NCI-H2081 treated with DMSO at 0.1 percent for 48 hours (cell line): ENCODE measurements around the gene PFN3.

Source experiments
- DNase-seq: peaks from one replicate; lab custom pipeline; 2025; lab: John Stamatoyannopoulos, UW

The PFN3 gene

DNA sequence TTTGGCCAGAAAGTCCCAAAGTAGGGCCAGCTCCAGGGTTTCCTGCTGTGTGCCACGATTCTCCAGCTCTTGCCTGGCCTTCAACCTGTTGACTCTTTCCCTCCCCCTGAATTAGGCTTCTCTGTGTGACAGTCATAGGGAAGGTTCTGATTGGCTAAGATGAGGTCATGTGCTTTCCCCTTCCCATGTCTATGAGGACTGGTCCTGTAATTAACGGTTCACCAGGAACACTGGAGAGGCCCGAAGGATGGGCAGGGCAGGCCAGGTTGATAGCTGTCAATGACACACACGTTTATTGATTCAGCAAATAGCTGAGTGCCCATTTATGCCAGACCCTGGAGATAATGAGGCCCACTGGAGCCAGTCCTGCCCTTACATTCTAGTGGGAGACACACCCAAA is 37.2 kb upstream of the PFN3 start:
- DNase-seq, result no peak

- DNase-seq, result no peak
These were observed 35.5 kb upstream of the PFN3 start for GRCh38 chr5:177435847-177436536.

DNA sequence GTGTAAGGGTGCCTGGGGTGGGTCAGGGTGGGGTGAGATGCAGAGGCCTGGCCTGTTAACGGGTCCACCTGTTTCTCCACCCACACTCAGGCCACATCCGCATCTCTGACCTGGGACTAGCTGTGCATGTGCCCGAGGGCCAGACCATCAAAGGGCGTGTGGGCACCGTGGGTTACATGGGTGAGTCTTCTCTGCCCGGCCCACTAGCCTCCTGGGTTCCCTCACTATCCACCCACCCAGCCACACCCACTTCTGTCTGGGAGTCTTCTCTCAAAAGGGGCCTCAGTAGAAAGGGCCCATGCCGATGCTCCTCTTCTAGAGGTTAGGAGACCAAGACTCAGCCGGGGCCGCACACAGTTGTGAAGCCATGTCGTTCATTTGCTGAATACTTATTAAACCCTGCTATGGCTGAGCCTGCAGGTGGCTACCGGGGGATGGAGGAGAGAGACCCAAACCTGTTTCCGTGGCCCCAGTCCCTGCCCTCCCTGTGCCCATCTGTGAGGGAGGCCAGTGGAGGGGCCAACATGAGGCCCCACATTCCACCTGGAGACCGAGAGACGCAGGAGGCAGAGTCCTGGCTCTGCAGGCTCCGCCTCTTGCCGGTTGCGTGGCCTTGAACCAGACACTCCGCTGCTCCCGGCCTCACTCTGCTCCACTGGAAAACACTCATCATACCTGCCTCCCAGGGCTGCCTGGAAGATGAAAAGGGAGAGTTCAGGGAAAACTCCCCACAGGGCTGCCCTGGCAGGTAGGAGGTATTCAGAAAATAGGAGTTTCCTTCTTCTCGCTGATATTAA is 34.7 kb upstream of the PFN3 start:
- DNase-seq, result no peak

DNA sequence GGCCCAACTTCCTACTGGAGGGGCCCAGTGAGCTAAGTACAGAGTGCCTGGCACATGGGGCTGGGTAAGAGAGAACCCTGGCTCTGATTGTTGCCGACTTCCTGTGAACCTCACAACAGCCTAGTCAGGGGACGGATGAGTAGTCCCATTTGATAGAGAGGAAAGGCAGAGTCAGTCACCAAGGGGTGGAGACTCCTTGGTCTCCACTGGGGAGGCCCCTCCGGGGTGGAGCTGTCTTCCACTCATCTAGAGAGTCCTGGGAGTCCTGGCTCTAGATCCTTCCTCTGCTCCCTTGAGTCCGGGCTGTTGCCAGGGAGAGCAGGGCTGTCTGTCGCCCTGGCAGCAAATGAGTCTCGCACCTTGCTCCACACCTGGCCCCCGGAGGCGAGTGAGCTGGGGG is 34.0 kb upstream of the PFN3 start:
- DNase-seq, result no peak

GRCh38 chr5:177433658-177434217 is 33.3 kb upstream of the PFN3 start:
- DNase-seq, result no peak

GRCh38 chr5:177432839-177433657 is 32.6 kb upstream of the PFN3 start:
- no peak for DNase-seq

DNA sequence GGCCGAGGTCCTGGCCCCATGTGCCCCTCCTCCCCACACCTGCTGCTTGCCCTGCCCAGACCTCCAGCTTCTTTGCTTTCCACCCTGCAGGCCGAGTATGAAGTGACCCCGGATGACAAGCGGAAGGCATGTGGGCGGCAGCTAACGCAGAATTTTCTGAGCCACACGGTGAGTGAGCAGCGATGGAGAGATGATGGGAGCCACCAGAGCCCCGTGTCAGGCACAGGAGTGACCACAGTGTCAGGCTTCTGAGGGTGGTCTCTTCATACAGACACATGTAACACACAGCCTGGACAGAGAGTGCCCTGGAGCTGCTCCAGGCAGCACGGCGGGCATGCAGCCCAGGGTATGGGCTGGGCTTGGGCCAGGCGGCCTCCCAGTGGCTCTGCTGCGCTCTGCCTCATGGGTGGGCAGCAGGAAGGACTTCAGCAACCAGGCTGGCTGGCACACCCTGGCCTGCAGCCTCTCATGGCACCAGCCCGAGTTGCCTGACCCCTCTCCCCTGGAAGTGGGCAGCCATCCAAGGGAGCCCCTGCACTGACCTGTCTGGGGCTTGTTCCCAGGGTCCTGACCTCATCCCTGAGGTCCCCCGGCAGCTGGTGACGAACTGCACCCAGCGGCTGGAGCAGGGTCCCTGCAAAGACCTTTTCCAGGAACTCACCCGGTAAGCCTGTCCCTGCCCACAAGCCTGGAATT is 31.8 kb upstream of the PFN3 start:
- no peak for DNase-seq

DNA sequence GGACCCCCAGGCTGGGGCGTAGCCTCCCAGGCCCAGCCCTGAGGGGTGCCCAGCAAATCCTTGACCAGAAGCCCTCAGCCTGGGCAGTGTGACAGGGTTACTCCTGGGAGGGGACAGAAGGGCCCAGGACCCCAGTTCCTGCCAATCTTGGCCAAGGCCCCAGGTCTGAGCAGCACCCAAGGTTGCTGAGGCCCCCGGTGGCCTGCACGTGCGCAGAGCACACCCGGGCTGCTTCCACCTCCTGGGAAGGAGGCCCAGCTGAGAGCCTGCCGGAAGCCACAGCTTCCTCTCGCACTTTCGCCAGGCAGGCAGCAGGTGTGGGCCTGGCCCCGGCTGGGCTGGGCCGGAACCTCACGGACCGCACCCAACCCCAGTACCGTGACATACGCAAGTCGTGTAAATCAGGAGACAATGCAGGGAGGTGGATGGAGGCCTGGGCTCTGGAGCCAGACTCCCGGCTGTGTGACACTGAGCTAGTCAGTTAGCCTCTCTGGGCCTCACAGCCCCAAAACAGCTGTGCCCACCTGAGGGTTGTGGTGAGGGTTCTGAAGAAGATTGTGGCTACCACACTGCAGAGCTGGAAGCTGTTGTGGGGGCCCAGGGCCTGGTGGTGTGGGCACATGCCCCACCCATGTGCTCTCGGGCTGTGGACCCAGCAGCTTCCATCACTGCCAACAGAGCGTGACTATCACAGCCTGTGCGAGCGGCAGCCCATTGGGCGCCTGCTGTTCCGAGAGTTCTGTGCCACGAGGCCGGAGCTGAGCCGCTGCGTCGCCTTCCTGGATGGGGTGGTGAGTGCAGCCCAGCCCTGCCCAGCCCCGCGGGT is 31.1 kb upstream of the PFN3 start:
- DNase-seq, result no peak

DNA sequence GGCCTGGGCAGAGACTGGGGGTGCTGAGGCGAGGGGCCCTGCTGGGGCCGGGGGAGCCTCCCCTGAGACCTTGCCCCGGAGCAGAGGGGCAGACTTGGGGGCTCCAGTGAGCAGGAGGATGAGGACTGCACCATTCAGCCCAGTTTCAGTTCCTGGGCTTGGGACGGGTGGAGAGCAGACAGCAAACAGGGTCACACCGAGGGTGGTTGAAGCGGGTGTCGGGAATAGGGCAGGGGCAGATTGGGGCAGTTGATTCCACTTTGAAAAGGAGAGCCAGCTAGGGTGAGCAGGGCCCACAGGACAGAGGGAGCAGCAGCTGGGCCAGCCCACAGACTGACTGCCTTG is 30.5 kb upstream of the PFN3 start:
- DNase-seq, result no peak

DNA sequence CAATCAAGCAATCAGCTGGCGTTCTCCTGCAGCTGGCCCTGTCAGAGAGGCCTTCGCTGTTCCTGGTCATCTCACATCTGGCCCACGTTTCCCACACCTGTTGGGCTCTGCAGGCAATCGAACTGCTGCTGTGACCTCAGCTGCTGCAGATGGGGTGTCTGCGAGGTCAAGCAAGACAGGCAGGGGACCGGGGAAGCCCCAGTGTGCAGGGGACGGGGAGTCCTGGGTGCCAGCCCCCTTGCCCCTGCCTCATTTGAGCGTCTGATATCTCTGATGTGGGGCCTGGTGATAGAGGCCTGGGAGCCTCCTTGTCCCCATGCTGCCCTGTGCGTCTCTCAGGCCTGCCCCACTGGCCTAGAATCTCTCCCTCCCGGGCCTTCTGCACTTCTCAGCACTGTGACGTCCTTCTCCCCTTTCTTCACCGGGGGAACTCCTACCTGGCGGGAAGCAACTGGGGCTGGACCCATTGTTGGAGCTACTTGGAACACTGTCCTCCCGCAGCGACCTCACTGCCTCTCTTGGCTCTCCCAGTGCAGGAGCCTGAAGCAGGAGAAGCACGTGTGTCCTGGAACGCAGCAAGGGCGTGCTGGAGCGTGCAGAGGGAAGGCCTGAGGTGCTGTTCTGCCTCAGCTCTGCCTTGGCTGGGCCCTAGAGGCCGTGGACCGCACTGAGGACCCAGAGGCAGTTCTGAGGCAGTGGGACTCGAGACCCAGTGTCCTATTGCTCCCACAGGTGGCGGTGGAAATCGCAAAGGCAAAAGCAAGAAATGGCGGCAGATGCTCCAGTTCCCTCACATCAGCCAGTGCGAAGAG is 29.9 kb upstream of the PFN3 start:
- DNase-seq, result no peak

- DNase-seq, result no peak
These were observed 29.0 kb upstream of the PFN3 start for GRCh38 chr5:177429248-177430040.

GRCh38 chr5:177428574-177429217 is 28.2 kb upstream of the PFN3 start:
- DNase-seq, result no peak

GRCh38 chr5:177427919-177428573 is 27.6 kb upstream of the PFN3 start:
- DNase-seq, result no peak

GRCh38 chr5:177427211-177427822 is 26.9 kb upstream of the PFN3 start:
- DNase-seq, result no peak

- DNase-seq, result no peak
These were observed 26.2 kb upstream of the PFN3 start, which contains the start of gene GRK6 for GRCh38 chr5:177426566-177427210. Gene GRK6, plus strand, starts transcription at chr5:177426676. Its CDS starts 170 bp downstream, at chr5:177426846.

GRCh38 chr5:177425801-177426565 is 25.5 kb upstream of the PFN3 start:
- DNase-seq, result peak; percentile 99
